ENCODE data around the gene ZSCAN5A.
"Not testable (repeated sequence)": the region's sequence is repeated elsewhere in the genome, so short reads cannot be mapped to it uniquely, and the experiment has no call there.

ZSCAN5A gene

DNA sequence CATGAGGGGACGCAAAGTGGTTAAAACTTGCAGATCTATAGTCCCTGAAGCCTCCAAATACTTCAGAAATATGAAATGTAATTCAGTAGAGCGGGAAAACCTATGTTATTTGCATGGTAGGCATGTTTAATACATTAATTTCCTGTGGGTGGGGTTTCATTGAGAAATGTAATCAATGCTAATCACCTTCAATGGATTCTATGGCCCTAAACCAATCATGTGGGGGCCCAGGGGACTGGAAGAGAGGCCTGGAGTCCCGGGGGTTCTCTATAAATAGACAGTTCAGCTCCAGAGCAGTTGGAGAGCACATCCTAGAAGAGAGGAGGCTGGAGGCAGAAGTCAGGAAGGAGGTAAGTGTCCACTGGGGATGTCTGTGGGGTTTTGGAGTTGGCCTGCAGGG is 112.7 kb downstream of the ZSCAN5A start, which contains the start of gene ZSCAN5C:
TSS of gene ZSCAN5C (plus strand) at position 301 of the 400 bp plus-strand sequence. CDS start 3,641 bp downstream, outside the sequence.
- no peak for DNase-seq

GRCh38 chr19:56199687-56200086 is 115.0 kb downstream of the ZSCAN5A start:
- DNase-seq, result no peak

DNA sequence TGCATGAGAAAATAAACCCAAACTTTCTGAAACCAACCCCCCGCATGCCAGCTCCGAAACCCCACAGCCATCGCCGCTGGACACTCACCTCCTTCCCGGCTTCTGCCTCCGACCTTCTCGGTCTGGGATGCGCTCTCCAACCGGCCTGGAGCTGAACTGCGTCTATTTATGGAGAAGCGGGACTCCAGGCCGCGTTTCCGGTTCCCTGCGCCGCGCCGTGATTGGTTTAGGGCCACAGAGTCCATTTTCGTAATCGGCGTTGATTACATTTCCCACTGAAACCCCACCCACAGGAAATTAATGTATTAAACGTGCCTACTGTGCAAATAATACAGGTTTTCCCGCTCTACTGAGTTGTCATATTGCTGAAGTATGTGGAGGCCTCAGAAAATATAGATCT is 117.0 kb downstream of the ZSCAN5A start, which contains the start of gene ZSCAN5B:
TSS of gene ZSCAN5B (minus strand) at position 138 of the 400 bp plus-strand sequence. CDS start 4,731 bp downstream, outside the sequence.
- not testable (repeated sequence) for DNase-seq

DNA sequence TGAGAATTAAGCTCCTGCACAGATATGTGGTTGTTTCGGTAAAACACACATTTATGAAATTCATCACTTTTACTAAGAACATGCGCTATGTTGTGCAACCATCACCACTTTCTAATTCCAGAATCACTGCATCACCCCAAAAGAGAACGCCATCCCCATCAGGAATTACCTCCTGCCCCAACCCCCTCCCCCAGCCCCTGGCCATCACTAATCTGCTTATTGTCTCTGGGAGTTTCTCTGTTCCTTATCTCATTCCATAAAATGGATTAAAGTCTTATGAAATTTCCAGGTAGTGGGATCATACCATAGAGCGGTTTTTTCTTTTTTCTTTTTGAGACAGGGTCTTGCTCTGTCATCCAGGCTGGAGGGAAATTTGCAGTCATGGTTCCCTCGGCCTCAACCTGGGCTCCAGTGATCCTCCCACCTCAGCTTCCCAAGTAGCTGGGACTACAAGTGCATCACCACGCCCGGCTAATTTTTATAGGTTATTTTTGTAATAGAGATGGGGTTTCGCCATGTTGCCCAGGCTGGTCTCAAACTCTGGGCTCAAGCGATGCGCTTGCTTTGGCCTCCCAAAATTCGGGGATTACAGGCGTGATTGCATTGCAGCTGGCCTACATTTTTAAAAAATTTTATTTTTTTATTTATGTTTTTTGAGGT is 120.5 kb downstream of the ZSCAN5A start:
- DNase-seq, result no peak

DNA sequence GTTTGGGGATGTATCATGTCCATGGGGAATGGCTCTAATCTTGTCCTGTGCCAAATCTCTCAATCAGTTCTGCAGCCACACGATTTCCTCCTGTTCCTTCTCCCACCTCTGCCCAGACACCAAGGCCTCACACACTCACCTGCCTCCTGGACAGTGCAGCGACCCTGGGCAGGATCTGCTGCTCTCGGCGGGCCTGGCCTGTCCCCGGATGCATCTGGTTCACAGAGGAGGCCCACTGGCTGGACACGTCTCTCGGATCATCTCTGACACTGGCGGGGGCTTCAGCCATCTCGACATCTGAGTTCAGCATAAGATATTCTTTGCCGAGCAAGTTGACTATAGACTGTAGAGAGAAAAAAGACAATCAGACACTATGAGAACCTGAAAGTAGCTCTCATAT is 122.9 kb downstream of the ZSCAN5A start:
- no peak for DNase-seq

- DNase-seq, result no peak
Observed at GRCh38 chr19:56191115-56191514, 123.5 kb downstream of the ZSCAN5A start.

DNA sequence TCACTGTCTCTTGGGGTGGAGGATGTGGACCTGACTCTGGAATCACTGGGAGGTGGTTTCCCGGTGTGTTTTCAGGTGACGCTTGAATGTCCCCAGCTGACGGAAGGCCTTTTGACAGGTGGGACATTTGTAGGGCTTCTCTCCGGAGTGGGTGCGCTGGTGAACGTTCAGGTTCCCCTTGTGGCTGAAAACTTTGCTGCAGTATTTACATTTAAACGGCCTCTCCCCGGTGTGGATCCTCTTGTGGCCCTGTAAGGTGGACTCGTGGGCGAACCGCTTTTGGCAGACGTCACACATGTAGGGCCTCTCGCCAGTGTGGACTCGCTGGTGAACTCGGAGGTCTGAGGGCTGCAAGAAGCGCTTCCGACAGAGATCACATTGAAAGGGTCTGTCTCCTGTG is 124.9 kb downstream of the ZSCAN5A start:
- DNase-seq, result no peak

DNA sequence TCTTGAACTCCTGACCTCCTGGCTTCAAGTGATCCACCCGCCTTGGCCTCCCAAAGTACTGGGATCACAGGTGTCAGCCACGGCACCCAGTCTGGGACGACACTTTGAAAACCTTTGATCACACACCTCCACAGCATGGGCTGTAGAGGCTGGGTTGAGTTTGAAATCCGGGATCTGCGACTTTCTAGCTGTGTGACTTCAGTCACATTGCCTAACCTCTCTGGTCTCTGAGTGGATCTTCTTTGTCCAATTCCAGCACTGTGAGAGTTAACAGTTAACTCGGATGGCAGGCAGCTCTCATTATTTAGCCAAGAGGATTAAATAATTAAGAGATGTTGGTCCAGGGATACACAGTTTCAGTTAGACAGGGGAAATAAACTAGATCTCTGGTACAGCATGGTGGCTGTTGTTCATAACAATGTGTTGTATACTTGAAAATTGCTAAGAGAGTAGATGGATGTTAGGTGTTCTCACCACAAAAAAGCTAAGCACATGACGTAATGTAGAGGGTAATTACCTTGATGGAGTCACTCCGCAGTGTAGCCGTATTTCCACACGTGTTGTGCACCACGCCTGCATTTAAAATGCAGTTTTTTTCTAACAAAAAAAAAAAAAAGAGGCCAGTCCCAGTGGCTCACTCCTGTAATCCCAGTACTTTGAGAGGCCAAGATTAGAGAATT is 136.9 kb downstream of the ZSCAN5A start:
- DNase-seq, result no peak

DNA sequence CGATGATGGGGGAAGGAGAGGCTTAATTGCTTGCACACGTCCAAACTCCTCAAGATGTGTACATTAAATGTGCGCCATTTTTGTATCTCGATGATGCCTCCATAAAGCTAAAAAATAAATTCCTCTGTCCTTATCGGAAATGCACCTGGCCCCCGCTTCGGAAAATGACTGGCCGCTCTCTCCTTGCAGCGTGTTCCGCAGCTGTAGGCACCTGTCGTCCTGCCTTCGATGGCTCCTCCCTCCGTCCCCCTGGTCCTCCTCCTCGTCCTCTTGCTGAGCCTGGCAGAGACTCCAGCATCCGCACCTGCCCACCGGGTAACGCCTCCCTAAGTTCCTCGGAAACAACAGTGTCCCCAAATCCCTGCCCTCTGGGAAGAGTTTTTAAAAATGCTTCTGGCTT is 137.8 kb downstream of the ZSCAN5A start:
- no peak for DNase-seq

GRCh38 chr19:56176310-56176709 is 138.3 kb downstream of the ZSCAN5A start:
- DNase-seq, result not testable (repeated sequence)

DNA sequence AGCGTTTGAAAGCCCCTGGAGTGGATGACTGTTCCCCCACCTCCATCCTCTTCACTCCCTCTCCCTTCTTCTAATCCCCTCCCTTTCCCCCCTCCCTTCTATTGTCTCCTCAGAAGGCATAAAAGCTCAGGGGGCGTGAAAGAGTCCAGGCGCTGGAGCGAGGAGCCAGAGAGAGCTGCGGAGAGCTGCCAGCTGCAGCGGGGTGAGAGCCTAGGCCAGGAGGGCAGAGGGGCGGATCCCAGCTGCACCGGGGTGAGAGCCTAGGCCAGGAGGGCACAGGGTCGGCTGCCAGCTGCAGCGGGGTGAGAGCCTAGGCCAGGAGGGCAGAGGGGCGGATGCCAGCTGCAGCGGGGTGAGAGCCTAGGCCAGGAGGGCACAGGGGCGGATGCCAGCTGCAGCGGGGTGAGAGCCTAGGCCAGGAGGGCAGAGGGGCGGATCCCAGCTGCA is 138.8 kb downstream of the ZSCAN5A start, which contains the start of gene GALP:
TSS of gene GALP (plus strand) at position 148 of the 447 bp plus-strand sequence. CDS start 1,101 bp downstream, outside the sequence.
- not testable (repeated sequence) for DNase-seq

DNA sequence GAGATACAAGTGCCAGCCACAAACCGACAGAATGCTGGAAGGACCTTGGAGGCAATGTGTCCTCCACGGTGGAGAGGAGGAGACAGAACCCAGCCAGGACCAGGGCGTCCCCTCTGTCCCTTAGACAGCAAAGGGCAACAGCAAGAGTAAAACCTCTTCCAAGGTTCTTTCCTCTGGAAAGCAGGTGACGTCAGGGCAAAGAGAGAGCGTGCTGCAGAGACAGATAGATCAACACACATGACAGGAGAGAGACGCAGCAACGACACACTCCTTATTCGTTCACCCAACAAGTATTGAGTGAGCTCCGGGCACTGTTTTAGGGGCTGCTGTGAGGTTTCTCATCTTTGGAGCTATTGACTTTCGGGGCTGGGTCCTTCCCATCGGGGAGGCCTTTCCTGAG is 140.1 kb downstream of the ZSCAN5A start:
- DNase-seq, result no peak

- no peak for DNase-seq
Observed at GRCh38 chr19:56174086-56174485, 140.6 kb downstream of the ZSCAN5A start.
